ENCODE data around the gene CREM. TPM values are rescaled to one million over a fixed set of nuclear protein-coding genes. Genes with fewer than 3 reads are reported as not detected.

Gene CREM
- total RNA-seq, 4 donors from 2014 or later: 12.8 to 15.7 (median 13.3) TPM

- Histone ChIP-seq H3K27ac (no peak overlapping the region), H3K36me3 (no peaks in the 10 kb centered on the region), H3K4me3 (no peak overlapping the region), H3K9me3 (no peaks in the 10 kb centered on the region), H3K27me3 (no peaks in the 10 kb centered on the region), H3K4me1 (peaks cover 14% of the 10 kb centered on the region)
- no peak for DNase-seq (ENCODE audit: low spot score in 2 of 2)
- TF ChIP-seq EP300 (IDR thresholded peaks at IDR 0.05) (no peak), CTCF (IDR thresholded peaks at IDR 0.05) (no peak), POLR2A (IDR thresholded peaks at IDR 0.05) (no peak), POLR2AphosphoS5 (IDR thresholded peaks at IDR 0.05) (no peak)
- 70% methylated on average over 4 of the region's 4 CpGs for WGBS
Observed at GRCh38 chr10:35219891-35220890, 93.5 kb downstream of the CREM start.

- no peak overlapping the region for H3K27ac ChIP-seq
- no peak for DNase-seq (ENCODE audit: low spot score in 2 of 2)
Observed at GRCh38 chr10:35223016-35223415, 96.4 kb downstream of the CREM start.

GRCh38 chr10:35224045-35224740, 97.5 kb downstream of the CREM start:
- TF ChIP-seq CTCF (IDR thresholded peaks at IDR 0.05): no peak
- TF ChIP-seq POLR2AphosphoS5 (IDR thresholded peaks at IDR 0.05): no peak
- no peak for TF ChIP-seq EP300 (IDR thresholded peaks at IDR 0.05)
- TF ChIP-seq POLR2A (IDR thresholded peaks at IDR 0.05): no peak
- Histone ChIP-seq H3K27me3 (no peaks in the 10 kb centered on the region), H3K27ac (no peak overlapping the region), H3K36me3 (no peaks in the 10 kb centered on the region), H3K9me3 (no peaks in the 10 kb centered on the region), H3K4me3 (no peak overlapping the region), H3K4me1 (no peaks in the 10 kb centered on the region)
- DNase-seq (ENCODE audit: low spot score in 2 of 2): no peak
- 95% methylated on average over 8 of the region's 8 CpGs for WGBS

More at GRCh38 chr10:35223016-35223415, 96.4 kb downstream of the CREM start:
- Histone ChIP-seq H3K4me3 (no peak overlapping the region), H3K36me3 (no peaks in the 10 kb centered on the region), H3K9me3 (no peaks in the 10 kb centered on the region), H3K4me1 (peaks cover 7% of the 10 kb centered on the region), H3K27me3 (no peaks in the 10 kb centered on the region)
- TF ChIP-seq POLR2AphosphoS5 (IDR thresholded peaks at IDR 0.05): no peak
- TF ChIP-seq POLR2A (IDR thresholded peaks at IDR 0.05): no peak
- TF ChIP-seq CTCF (IDR thresholded peaks at IDR 0.05): no peak
- TF ChIP-seq EP300 (IDR thresholded peaks at IDR 0.05): no peak
- 83% methylated on average over 1 of the region's 4 CpGs for WGBS

- DNase-seq (ENCODE audit: low spot score in 2 of 2): no peak
Observed at GRCh38 chr10:35225204-35225603, 98.6 kb downstream of the CREM start.

More at GRCh38 chr10:35225204-35225603, 98.6 kb downstream of the CREM start:
- no peak overlapping the region for H3K4me3 ChIP-seq
- no peaks in the 10 kb centered on the region for H3K9me3 ChIP-seq
- H3K27ac ChIP-seq: no peak overlapping the region
- no peak for TF ChIP-seq POLR2A (IDR thresholded peaks at IDR 0.05)
- TF ChIP-seq EP300 (IDR thresholded peaks at IDR 0.05): no peak
- TF ChIP-seq POLR2AphosphoS5 (IDR thresholded peaks at IDR 0.05): no peak
- TF ChIP-seq CTCF (IDR thresholded peaks at IDR 0.05): no peak
- WGBS: 71% methylated on average over 5 of the region's 5 CpGs
- no peaks in the 10 kb centered on the region for H3K27me3 ChIP-seq
- H3K36me3 ChIP-seq: no peaks in the 10 kb centered on the region
- H3K4me1 ChIP-seq: no peaks in the 10 kb centered on the region
